ENCODE results near the gene S100A8. TPM values are rescaled to one million over a fixed set of nuclear protein-coding genes. Genes with fewer than 3 reads are reported as not detected.

S100A8 gene
- total RNA-seq, 1 experiment from 2014 or later: not detected

GRCh38 chr1:153387785-153388184 lies 3.1 kb downstream of the S100A8 start:
- intact Hi-C loops (cut with micrococcal nuclease; ENCODE audit: unreplicated experiment): no loop called here
- BruUV-seq (replicated peaks): no TSS peak
- Histone ChIP-seq H3K4me1 (ENCODE audit: insufficient read depth, low read length, poor library complexity, severe bottlenecking) (no peaks in the 10 kb centered on the region), H3K27ac (ENCODE audit: low read depth, low read length, poor library complexity, severe bottlenecking) (no peak overlapping the region), H3K9me3 (ENCODE audit: low read depth, low read length, poor library complexity, severe bottlenecking) (no peaks in the 10 kb centered on the region), H3K27me3 (replicated peaks; ENCODE audit: insufficient read depth, low read depth, low read length, poor library complexity) (peaks cover 85% of the 10 kb centered on the region), H3K4me3 (ENCODE audit: low read depth, low read length, poor library complexity, severe bottlenecking) (no peak overlapping the region), H3K36me3 (ENCODE audit: insufficient read depth, low read length, poor library complexity, severe bottlenecking) (no peaks in the 10 kb centered on the region)
- CTCF ChIA-PET: no interaction called here
- POLR2A ChIA-PET (ENCODE audit: low non-redundant PET): no interaction called here
- no peak for DNase-seq (ENCODE audit: low spot score)
- TF ChIP-seq EZH2 (IDR thresholded peaks at IDR 0.05; ENCODE audit: borderline replicate concordance, low read depth, low read length, poor library complexity, severe bottlenecking): no peak
- TF ChIP-seq, protein P1, sequence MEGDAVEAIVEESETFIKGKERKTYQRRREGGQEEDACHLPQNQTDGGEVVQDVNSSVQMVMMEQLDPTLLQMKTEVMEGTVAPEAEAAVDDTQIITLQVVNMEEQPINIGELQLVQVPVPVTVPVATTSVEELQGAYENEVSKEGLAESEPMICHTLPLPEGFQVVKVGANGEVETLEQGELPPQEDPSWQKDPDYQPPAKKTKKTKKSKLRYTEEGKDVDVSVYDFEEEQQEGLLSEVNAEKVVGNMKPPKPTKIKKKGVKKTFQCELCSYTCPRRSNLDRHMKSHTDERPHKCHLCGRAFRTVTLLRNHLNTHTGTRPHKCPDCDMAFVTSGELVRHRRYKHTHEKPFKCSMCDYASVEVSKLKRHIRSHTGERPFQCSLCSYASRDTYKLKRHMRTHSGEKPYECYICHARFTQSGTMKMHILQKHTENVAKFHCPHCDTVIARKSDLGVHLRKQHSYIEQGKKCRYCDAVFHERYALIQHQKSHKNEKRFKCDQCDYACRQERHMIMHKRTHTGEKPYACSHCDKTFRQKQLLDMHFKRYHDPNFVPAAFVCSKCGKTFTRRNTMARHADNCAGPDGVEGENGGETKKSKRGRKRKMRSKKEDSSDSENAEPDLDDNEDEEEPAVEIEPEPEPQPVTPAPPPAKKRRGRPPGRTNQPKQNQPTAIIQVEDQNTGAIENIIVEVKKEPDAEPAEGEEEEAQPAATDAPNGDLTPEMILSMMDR (conservative IDR thresholded peaks at IDR 0.05; ENCODE audit: low read depth, low read length): no peak

DNA sequence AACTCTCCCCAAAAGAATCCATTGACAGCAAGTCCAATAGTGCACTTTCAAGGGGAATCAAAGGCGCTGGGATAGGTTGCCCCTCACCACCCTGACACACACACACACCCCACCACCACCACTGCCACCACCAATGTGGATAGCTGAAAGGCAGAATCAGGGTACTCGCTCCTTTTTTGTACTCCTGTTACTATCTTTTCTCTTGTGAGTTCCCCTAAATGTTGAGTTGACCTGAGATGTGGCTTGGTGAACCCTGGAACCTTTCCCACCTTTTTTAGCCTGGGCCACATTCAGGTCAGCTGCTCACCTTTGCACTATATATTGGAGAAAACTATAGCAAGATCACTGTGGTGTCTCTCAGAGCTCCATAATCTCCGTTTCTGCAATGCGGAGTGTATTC lies 3.9 kb downstream of the S100A8 start:
- no peak for DNase-seq (ENCODE audit: low spot score)
- TF ChIP-seq, protein P1 (conservative IDR thresholded peaks at IDR 0.05; ENCODE audit: low read depth, low read length): no peak
- no peak for TF ChIP-seq EZH2 (IDR thresholded peaks at IDR 0.05; ENCODE audit: borderline replicate concordance, low read depth, low read length, poor library complexity, severe bottlenecking)
- H3K4me1 ChIP-seq (ENCODE audit: insufficient read depth, low read length, poor library complexity, severe bottlenecking): no peaks in the 10 kb centered on the region
- peaks cover 85% of the 10 kb centered on the region for H3K27me3 ChIP-seq (replicated peaks; ENCODE audit: insufficient read depth, low read depth, low read length, poor library complexity)
- intact Hi-C loops (cut with micrococcal nuclease; ENCODE audit: unreplicated experiment): no loop called here
- H3K36me3 ChIP-seq (ENCODE audit: insufficient read depth, low read length, poor library complexity, severe bottlenecking): no peaks in the 10 kb centered on the region
- H3K4me3 ChIP-seq (ENCODE audit: low read depth, low read length, poor library complexity, severe bottlenecking): no peak overlapping the region
- H3K9me3 ChIP-seq (ENCODE audit: low read depth, low read length, poor library complexity, severe bottlenecking): peaks cover under 1% of the 10 kb centered on the region
- CTCF ChIA-PET: no interaction called here
- POLR2A ChIA-PET (ENCODE audit: low non-redundant PET): no interaction called here
- no TSS peak for BruUV-seq (replicated peaks)
- H3K27ac ChIP-seq (ENCODE audit: low read depth, low read length, poor library complexity, severe bottlenecking): no peak overlapping the region

GRCh38 chr1:153386500-153386901 lies 4.4 kb downstream of the S100A8 start:
- H3K36me3 ChIP-seq (ENCODE audit: insufficient read depth, low read length, poor library complexity, severe bottlenecking): no peaks in the 10 kb centered on the region
- no peak overlapping the region for H3K4me3 ChIP-seq (ENCODE audit: low read depth, low read length, poor library complexity, severe bottlenecking)
- intact Hi-C loops (cut with micrococcal nuclease; ENCODE audit: unreplicated experiment): no loop called here
- ChIA-PET POLR2A (ENCODE audit: low non-redundant PET) (no interaction called here), CTCF (no interaction called here)
- peaks cover 85% of the 10 kb centered on the region for H3K27me3 ChIP-seq (replicated peaks; ENCODE audit: insufficient read depth, low read depth, low read length, poor library complexity)
- no TSS peak for BruUV-seq (replicated peaks)
- no peak overlapping the region for H3K27ac ChIP-seq (ENCODE audit: low read depth, low read length, poor library complexity, severe bottlenecking)
- H3K9me3 ChIP-seq (ENCODE audit: low read depth, low read length, poor library complexity, severe bottlenecking): peaks cover 5% of the 10 kb centered on the region
- no peak for DNase-seq (ENCODE audit: low spot score)
- no peaks in the 10 kb centered on the region for H3K4me1 ChIP-seq (ENCODE audit: insufficient read depth, low read length, poor library complexity, severe bottlenecking)
- no peak for TF ChIP-seq EZH2 (IDR thresholded peaks at IDR 0.05; ENCODE audit: borderline replicate concordance, low read depth, low read length, poor library complexity, severe bottlenecking)
- TF ChIP-seq, protein P1 (conservative IDR thresholded peaks at IDR 0.05; ENCODE audit: low read depth, low read length): no peak
